OCI-LY3 (cell line): ENCODE data around the gene PUS10.

Source experiments
- H2AFZ ChIP-seq: fragments of 200-600, 300-600 bp; shearing (Covaris generic); 2 replicates; pipeline ENCODE4 v1.6.0; 2014; ENCODE audit warnings: antibody characterized with exemption, low read depth, low read length
- H3K27ac ChIP-seq: fragments of 200-600, 300-600 bp; sonication (generic); 2 replicates; pipeline ENCODE4 v1.5.1; 2014; ENCODE audit warnings: mild to moderate bottlenecking, low read length, moderate library complexity, mixed read lengths
- H3K27me3 ChIP-seq: fragments of 200-600, 300-600 bp; sonication (generic); 2 replicates; pipeline ENCODE4 v1.6.1; 2014; ENCODE audit warnings: low read depth, low read length, mixed read lengths
- H3K36me3 ChIP-seq: fragments of 200-600, 300-600 bp; sonication (generic); replicated peaks from 2 replicates; pipeline ENCODE3; 2014; ENCODE audit warnings: low read depth, low read length, mixed read lengths
- H3K4me1 ChIP-seq: fragments of 300-600, 200-600 bp; sonication (generic); 2 replicates; pipeline ENCODE4 v1.6.1; 2014; ENCODE audit warnings: low read length, mixed read lengths
- H3K4me2 ChIP-seq: fragments of 200-600, 300-600 bp; sonication (generic); 2 replicates; pipeline ENCODE4 v1.6.1; 2014; ENCODE audit warnings: low read length, mixed read lengths
- H3K4me3 ChIP-seq: fragments of 300-600, 200-600 bp; sonication (generic); 2 replicates; pipeline ENCODE4 v1.5.1; 2014; ENCODE audit warnings: antibody characterized with exemption, mild to moderate bottlenecking, low read length, moderate library complexity
- H3K79me2 ChIP-seq: fragments of 300-600, 200-600 bp; shearing (Covaris generic); 2 replicates; pipeline ENCODE4 v1.6.1; 2014; ENCODE audit warnings: mild to moderate bottlenecking, low read length, mixed read lengths
- H3K9ac ChIP-seq: fragments of 300-600, 200-600 bp; shearing (Covaris generic); 2 replicates; pipeline ENCODE4 v1.6.0; 2014; ENCODE audit warnings: mild to moderate bottlenecking, low read length, moderate library complexity
- H3K9me3 ChIP-seq: fragments of 200-600, 300-600 bp; shearing (Covaris generic); 2 replicates; pipeline ENCODE4 v1.6.1; 2014; ENCODE audit warnings: low read length, mixed read lengths; ENCODE audit not compliant: insufficient read depth
- H4K20me1 ChIP-seq: fragments of 200-600, 300-600 bp; sonication (generic); 2 replicates; pipeline ENCODE4 v1.6.1; 2016; ENCODE audit warnings: low read length, mixed read lengths; ENCODE audit not compliant: insufficient read depth
- CTCF ChIP-seq: fragments of 200-600, 300-600 bp; sonication (generic); IDR thresholded peaks from 2 replicates; pipeline ENCODE4 v1.5.1; 2014; ENCODE audit warnings: antibody characterized with exemption, low read length, low read depth
- EZH2phosphoT487 ChIP-seq: fragments of 200-600 bp; shearing (Covaris generic); IDR thresholded peaks from 2 replicates; pipeline ENCODE4 v1.6.1; 2018; ENCODE audit warnings: antibody characterized with exemption, mixed run types, low read depth

PUS10 gene

GRCh38 chr2:60899892-60900249 lies 118.2 kb downstream of the PUS10 start:
- peak overlapping the region; percentile 58 for H3K27ac ChIP-seq
- no peak overlapping the region for H2AFZ ChIP-seq
- H3K36me3 ChIP-seq: peaks cover 62% of the 10 kb centered on the region
- H3K4me3 ChIP-seq: no peak overlapping the region
- H3K27me3 ChIP-seq: no peaks in the 10 kb centered on the region
- peaks cover 28% of the 10 kb centered on the region for H3K4me1 ChIP-seq
- peaks cover 50% of the 10 kb centered on the region for H4K20me1 ChIP-seq
- H3K9me3 ChIP-seq: no peaks in the 10 kb centered on the region
- peak overlapping the region; percentile 36 for H3K4me2 ChIP-seq
- peaks cover 68% of the 10 kb centered on the region for H3K79me2 ChIP-seq
- no peak overlapping the region for H3K9ac ChIP-seq
- TF ChIP-seq CTCF (no peak), EZH2phosphoT487 (no peak)

GRCh38 chr2:60899230-60899891 lies 118.7 kb downstream of the PUS10 start:
- H2AFZ ChIP-seq: no peak overlapping the region
- peaks cover 28% of the 10 kb centered on the region for H3K4me1 ChIP-seq
- H4K20me1 ChIP-seq: peaks cover 50% of the 10 kb centered on the region
- no peak overlapping the region for H3K4me3 ChIP-seq
- H3K9ac ChIP-seq: no peak overlapping the region
- TF ChIP-seq CTCF (no peak), EZH2phosphoT487 (no peak)
- H3K4me2 ChIP-seq: peak overlapping the region; percentile 36
- H3K27ac ChIP-seq: peak overlapping the region; percentile 58
- H3K79me2 ChIP-seq: peaks cover 67% of the 10 kb centered on the region
- no peaks in the 10 kb centered on the region for H3K9me3 ChIP-seq
- H3K36me3 ChIP-seq: peaks cover 61% of the 10 kb centered on the region
- H3K27me3 ChIP-seq: no peaks in the 10 kb centered on the region

GRCh38 chr2:60898567-60898966 lies 119.5 kb downstream of the PUS10 start:
- H3K27ac ChIP-seq: no peak overlapping the region
- no peak overlapping the region for H2AFZ ChIP-seq
- H4K20me1 ChIP-seq: peaks cover 56% of the 10 kb centered on the region
- H3K36me3 ChIP-seq: peaks cover 66% of the 10 kb centered on the region
- H3K4me3 ChIP-seq: no peak overlapping the region
- H3K9me3 ChIP-seq: no peaks in the 10 kb centered on the region
- peaks cover 72% of the 10 kb centered on the region for H3K79me2 ChIP-seq
- H3K4me1 ChIP-seq: peaks cover 28% of the 10 kb centered on the region
- no peaks in the 10 kb centered on the region for H3K27me3 ChIP-seq
- no peak overlapping the region; the same call in 1 of the 2 replicates for H3K4me2 ChIP-seq
- TF ChIP-seq EZH2phosphoT487 (no peak), CTCF (no peak)
- no peak overlapping the region for H3K9ac ChIP-seq
